Fibroblast of skin of left biceps (primary cell): ENCODE measurements around the gene MED1.
"Not testable (repeated sequence)": the region's sequence is repeated elsewhere in the genome, so short reads cannot be mapped to it uniquely, and the experiment has no call there.

Source experiments
- DNase-seq, 2 experiments: peaks; one replicate each; pipeline ENCODE4 v3.0.0-alpha.2; 2013; ENCODE audit warnings: low read depth in 2 of 2

MED1 gene

DNA sequence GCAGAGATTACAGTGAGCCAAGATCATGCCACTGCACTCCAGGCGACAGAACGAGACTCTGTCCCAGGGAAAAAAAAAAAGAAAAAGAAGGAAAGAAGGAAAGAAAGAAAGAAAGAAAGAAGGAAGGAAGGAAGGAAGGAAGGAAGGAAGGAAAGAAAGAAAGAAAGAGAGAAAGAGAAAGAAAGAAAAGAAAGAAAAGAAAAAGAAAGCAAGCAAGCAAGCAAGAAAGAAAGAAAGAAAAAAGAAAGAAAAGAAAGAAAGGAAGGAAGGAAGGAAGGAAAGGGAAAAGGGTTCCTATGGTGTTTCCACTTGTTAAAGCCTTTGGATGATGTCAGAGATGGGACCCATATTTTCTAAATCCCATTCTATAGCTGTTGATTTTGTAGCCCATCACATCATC, 11.2 kb downstream of the MED1 start:
- DNase-seq = not testable (repeated sequence)

GRCh38 chr17:39429600-39429999, 21.5 kb downstream of the MED1 start:
- no peak for DNase-seq

DNA sequence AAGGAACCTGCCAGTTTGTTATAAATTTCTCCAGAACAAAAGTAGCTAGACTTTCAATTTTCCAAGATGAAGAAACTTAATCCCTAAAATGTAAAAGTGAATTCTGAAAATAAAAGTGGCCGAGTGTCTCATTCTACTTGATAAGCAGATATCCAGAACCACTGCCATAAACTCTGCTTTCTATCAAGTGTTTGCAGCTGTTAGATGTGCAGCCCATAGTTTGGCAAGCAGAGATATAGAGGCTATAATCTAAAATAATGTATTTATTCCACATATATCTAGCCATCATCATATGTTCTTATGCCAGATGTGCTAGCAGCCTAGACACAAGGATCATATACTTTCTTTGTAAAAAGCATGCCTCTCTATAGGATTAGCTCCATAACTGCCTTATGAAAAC, 34.9 kb downstream of the MED1 start:
- no peak for DNase-seq

DNA sequence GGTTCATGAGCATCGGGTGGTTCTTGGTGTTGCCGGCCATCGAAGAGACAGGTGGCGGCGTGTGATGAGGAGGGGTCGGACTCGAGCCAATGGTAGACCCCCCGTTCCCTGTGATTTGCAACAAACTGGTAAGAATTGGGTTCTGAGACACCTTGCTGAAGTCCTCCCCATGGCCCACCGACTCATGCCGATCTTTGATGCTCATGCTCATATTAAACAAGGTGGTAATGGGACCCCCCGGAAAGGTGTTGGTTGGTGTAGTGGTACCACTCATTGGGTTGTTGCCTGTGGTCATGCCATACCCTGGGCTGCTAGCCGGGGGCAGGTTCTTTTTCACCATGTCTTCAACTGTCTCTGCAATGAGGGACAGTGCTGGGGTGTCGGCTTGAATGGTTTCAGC, 40.8 kb downstream of the MED1 start:
- DNase-seq = no peak

DNA sequence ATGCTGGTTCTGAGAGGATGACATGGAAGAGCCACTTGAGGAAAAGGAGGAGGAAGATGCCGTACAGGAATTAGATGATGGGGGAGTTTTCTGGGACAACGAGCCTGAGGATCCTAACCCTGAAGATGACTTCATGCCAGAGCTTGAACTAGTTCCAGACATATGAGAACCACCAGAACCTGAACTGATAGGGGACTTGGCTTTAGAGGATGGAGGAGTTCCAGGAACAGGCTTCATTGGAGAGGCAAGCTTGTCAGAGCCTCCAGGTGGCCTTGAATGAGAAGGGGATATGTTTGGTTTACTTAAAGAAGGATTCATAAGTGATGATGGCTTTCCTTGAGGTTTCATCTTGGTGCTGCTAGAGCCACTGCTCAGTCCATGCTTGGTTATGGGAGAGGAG, 42.7 kb downstream of the MED1 start:
- DNase-seq = no peak

GRCh38 chr17:39406951-39407350, 44.1 kb downstream of the MED1 start:
- no peak for DNase-seq

GRCh38 chr17:39405436-39405835, 45.6 kb downstream of the MED1 start:
- DNase-seq = no peak

GRCh38 chr17:39404542-39405378, 46.3 kb downstream of the MED1 start:
- DNase-seq = peak; percentile 74 to 80

- no peak for DNase-seq
These were observed 48.0 kb downstream of the MED1 start for GRCh38 chr17:39402890-39403605.

GRCh38 chr17:39402244-39402889, 48.7 kb downstream of the MED1 start:
- DNase-seq = peak; percentile 73 to 74

DNA sequence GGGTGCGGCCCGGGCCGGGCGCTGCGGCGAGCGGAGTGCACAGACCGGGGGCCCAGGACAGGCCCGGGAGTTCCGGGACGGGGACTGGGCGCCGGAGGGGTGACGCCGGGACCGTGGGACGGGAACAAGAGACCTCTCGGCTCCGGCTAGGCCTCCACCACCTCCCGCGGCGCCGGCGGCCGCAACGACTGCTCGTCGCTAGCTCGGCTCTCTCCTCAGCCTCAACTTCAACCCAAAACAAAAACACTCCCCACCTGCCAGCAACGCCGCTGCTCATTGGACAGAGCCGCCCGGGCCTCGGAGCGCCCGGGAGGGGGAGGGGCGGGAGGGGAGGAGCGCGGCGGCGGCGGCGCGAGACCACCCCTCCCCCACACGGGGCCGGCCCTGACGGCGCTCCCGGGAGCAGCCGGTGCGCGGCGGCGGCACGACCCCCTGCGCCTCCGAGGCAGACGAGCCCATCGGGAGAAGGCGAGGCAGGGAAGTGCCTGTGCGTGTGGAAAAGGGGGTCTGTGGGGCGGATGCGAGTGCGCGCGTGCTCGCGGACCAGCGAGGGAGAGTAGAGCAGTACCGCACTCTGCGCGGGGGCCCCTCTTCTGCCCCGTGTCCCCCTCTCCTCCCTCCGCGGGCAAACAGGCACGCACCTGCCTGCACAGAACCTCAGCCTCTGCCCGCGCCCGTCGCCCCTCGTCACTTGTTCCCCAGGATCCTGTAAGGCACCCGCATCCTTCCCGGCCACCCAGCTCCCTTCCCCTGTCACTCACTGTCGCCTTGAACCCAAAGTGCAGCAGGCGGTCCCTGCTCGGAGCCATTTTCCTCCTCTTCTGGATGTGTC, 49.4 kb downstream of the MED1 start, which contains the start of gene FBXL20:
Gene FBXL20 (minus strand): TSS at position 215 of the 832 bp plus-strand sequence. CDS start 224 bp downstream, outside the sequence.
- peak; percentile 71 to 77 for DNase-seq

DNA sequence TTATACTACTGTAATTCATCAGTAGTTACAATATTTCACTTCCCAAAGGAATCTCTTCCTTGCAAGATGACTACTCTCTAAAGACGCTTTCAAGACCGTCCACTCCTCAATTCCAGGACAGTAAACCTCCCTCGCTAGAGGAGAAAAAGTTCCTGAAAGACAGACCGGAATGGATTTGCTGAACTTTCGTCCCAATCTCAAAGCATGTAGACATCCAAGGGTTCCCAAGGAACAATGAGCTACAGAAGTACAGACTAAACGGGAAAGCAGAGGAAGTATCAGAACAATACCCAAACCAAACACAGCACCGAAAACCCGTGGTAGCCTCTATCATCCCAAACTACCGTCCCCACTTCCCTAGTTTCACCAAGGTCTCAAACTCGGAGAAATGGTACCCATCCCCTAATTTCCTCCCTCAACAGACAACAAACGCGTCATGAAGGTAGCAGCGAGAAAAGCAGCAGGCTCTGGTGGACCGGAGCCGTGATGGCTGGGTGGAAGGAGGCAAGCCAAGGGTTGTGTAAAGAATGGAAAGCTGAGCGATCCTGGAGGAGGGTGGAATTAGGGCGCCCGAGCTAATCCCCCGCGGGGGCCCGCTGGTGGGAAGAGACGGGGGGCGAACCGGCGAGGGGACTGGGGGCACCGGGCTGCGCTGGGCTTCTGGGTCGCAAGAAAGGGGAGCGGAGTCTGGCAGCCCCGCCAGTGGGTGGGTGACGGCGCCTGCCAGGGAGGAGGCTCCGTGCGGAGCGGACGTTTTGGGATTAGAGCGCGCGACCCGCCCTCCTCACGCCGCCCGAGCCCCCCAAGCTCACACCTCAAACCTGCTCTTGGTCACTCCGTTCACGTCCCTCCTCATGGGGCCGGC, 50.3 kb downstream of the MED1 start:
- no peak for DNase-seq

- DNase-seq = no peak
These were observed 51.3 kb downstream of the MED1 start for GRCh38 chr17:39399791-39400190.

DNA sequence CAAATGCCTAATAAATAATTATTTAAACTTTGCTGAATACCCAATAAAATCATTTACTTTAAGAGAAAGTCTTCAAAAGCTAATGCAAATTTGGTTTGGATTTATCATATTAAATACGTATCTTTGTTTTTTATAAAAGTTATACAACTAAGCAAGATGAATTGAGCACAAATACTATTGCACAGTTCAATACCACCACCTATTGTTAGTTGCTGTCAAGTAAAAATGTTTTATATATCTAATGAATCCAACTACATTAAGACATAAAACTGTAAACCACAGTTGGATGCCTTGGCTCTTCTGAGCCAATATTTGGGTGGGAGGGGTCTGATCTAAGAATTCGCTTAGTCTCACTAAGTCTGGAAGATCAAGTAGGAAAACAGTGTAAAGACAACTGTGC, 57.3 kb downstream of the MED1 start:
- DNase-seq = no peak

DNA sequence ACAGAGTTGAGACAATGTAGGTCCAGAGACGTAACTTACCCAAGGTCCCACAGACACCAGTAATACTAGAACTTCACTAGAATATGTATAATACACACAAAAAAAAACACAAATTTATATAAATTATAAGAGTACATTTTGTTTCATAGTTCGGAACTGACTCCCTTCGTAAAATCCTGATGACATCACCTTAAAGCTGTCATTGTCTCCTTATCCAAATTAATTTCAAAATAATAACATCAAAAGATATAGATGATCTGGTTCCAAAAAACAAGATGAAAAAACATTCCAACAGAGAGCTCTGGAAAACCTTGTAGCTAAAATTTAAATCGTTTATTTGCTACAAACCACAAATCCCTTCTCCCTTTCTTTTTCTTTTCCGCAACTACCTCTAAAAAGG, 59.6 kb downstream of the MED1 start:
- no peak for DNase-seq

GRCh38 chr17:39385040-39385439, 66.0 kb downstream of the MED1 start:
- DNase-seq = no peak

DNA sequence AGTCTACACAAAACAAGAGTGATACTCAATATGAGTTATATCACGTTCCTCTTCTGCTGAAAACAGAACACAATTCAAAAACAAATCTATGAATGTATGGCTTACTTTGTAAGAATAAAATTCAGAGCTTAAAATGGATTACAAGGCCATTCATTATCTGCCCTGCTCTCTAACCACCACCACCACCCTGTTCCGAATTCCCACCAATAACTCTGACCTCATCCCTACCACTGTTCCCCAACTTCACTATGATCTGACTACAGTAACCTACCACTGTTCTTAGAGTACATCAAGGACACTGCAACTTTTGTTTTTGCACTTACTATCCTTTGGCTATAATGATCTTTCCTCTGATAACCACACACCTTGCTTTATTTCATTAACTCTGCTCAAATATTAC, 70.9 kb downstream of the MED1 start:
- no peak for DNase-seq

DNA sequence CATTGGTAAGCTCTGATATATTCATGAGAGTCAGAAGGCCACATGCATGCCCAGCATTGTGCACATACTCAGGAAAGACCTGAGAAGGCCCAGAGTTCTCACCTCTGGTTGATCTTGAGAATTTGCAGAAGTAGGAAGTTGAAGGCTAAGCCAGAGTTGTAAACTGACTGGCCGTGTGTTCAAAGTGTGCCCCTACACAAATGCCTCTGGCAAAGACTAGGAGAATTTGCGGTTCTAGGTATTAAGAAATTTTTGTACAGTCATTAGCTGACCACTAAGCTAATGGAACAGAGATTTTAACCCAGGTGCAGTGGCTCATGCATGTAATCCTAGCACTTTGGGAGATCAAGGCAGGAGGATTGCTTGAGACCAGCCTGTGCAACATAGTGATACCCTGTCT, 74.6 kb downstream of the MED1 start:
- no peak for DNase-seq

DNA sequence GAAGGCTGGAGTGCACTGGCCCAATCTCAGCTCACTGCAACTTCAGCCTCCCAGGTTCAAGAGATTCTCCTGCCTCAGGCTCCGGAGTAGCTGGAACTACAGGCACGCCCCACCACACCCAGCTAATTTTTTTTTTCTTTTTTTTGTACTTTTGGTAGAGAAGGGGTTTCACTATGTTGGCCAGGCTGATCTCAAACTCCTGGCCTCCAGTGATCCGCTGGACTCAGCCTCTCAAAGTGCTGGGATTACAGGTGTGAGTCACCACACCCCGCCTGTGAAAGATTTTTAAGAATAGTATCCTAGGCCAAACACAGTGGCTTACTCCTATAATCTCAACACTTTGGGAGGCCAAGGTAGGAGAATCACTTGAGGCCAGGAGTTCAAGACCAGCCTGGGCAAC, 83.3 kb downstream of the MED1 start:
- DNase-seq = not testable (repeated sequence)

DNA sequence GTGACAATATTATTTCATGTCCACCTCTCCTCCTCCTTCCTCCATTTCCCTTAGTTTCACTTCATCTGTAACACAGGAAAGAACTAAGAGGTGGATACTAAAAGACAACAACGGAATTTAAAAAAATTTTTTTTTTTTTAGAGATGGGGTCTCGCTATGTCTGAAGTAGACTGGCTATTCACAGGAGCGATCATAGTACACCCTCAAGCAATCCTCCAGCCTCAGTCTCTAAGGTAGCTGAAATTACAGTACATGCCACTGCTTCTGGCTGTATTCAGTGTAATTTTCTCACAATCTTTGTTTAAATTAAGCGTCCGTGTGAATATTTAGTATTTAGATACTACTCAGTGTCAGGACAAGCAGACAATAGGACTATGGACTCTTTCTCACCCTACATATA, 85.2 kb downstream of the MED1 start:
- no peak for DNase-seq

DNA sequence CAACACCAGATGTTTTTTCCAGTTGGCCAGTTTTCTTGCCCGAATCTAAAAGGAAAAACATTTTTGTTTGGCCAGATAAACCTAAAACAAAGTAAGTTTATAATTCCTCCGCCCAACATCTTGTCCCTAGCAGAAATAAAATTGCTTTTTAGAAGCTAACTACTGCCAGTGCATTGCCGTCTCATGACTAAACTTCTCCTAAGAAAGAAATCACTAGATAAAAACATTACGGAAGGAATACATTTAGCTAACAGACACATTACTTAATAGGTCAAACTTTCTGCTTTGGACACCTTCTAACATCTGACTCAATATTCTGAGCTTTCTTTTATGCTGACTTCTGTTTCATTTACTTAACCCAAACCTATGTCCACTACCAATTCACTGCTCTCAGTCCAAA, 85.8 kb downstream of the MED1 start:
- DNase-seq = no peak
